HG02840 (cell line): ENCODE data around the gene ANKRD40.
"Not testable (repeated sequence)": the region's sequence is repeated elsewhere in the genome, so short reads cannot be mapped to it uniquely, and the experiment has no call there.

ENCODE experiments used
- ATAC-seq: cut with Tn5 transposase; IDR thresholded peaks from one replicate; pipeline ENCODE4 v1.9.1; 2021; ENCODE audit warnings: mild to moderate bottlenecking, moderate library complexity, moderate number of reproducible peaks; ENCODE audit not compliant: unreplicated experiment, low FRiP score

ANKRD40 gene

GRCh38 chr17:50707289-50708049, at the start of gene ANKRD40:
ANKRD40 (minus strand) TSS chr17:50707914; CDS start chr17:50707654, 260 bp downstream.
- ATAC-seq, result peak; percentile 61

GRCh38 chr17:50754521-50754920, 46.8 kb upstream of the ANKRD40 start:
- ATAC-seq, result no peak

GRCh38 chr17:50749245-50749644, 41.5 kb upstream of the ANKRD40 start:
- no peak for ATAC-seq

GRCh38 chr17:50745631-50746030, 37.9 kb upstream of the ANKRD40 start:
- no peak for ATAC-seq

GRCh38 chr17:50739098-50739497, 31.4 kb upstream of the ANKRD40 start:
- no peak for ATAC-seq

- no peak for ATAC-seq
These were observed 29.5 kb upstream of the ANKRD40 start for GRCh38 chr17:50737118-50737698.

GRCh38 chr17:50735287-50735686, 27.6 kb upstream of the ANKRD40 start:
- ATAC-seq, result no peak

- no peak for ATAC-seq
These were observed 24.1 kb upstream of the ANKRD40 start for GRCh38 chr17:50731575-50732460.

GRCh38 chr17:50728881-50729765, 21.4 kb upstream of the ANKRD40 start:
- no peak for ATAC-seq

- no peak for ATAC-seq
These were observed 20.4 kb upstream of the ANKRD40 start for GRCh38 chr17:50728112-50728429.

GRCh38 chr17:50725769-50726655, 18.3 kb upstream of the ANKRD40 start:
- no peak for ATAC-seq

- ATAC-seq, result not testable (repeated sequence)
These were observed 16.9 kb upstream of the ANKRD40 start for GRCh38 chr17:50724622-50725021.

GRCh38 chr17:50722746-50723145, 15.0 kb upstream of the ANKRD40 start:
- no peak for ATAC-seq

GRCh38 chr17:50721194-50722010, 13.7 kb upstream of the ANKRD40 start:
- no peak for ATAC-seq

GRCh38 chr17:50719924-50720794, 12.4 kb upstream of the ANKRD40 start:
- ATAC-seq, result no peak

- peak; percentile 90 for ATAC-seq
These were observed 11.6 kb upstream of the ANKRD40 start, which contains the start of gene LUC7L3 for GRCh38 chr17:50719144-50719923. LUC7L3 (plus strand) TSS chr17:50719603; CDS start chr17:50719733, 130 bp downstream.

- ATAC-seq, result no peak
These were observed 7.8 kb upstream of the ANKRD40 start for GRCh38 chr17:50715471-50715870.
